HEK293 (cell line): ENCODE data around the gene OR2S2.
"Not testable (repeated sequence)": the region's sequence is repeated elsewhere in the genome, so short reads cannot be mapped to it uniquely, and the experiment has no call there.

Experiments
- CTCF ChIP-seq: fragments of 450-650 bp; formaldehyde crosslinking; IDR thresholded peaks from 2 replicates; pipeline ENCODE4 v1.5.1; 2016; ENCODE audit warnings: missing biosample characterization, missing genetic modification characterization
- MZF1 ChIP-seq: fragments of 450-650 bp; formaldehyde crosslinking; IDR thresholded peaks from 2 replicates; pipeline ENCODE4 v1.5.1; 2017; ENCODE audit warnings: missing biosample characterization, missing genetic modification characterization, borderline replicate concordance
- SCRT2 ChIP-seq: fragments of 450-650 bp; formaldehyde crosslinking; IDR thresholded peaks from 2 replicates; pipeline ENCODE4 v1.5.1; 2016; ENCODE audit warnings: missing biosample characterization, missing genetic modification characterization
- ZFP41 ChIP-seq: fragments of 450-650 bp; formaldehyde crosslinking; IDR thresholded peaks from 2 replicates; pipeline ENCODE4 v1.5.1; 2016; ENCODE audit warnings: missing biosample characterization, missing genetic modification characterization, borderline replicate concordance
- ZNF114 ChIP-seq: fragments of 450-650 bp; formaldehyde crosslinking; IDR thresholded peaks from 2 replicates; pipeline ENCODE4 v1.5.0; 2017; ENCODE audit warnings: missing biosample characterization, missing genetic modification characterization
- ZNF155 ChIP-seq: fragments of 450-650 bp; formaldehyde crosslinking; IDR thresholded peaks from 2 replicates; pipeline ENCODE4 v1.5.1; 2016; ENCODE audit warnings: missing biosample characterization, missing genetic modification characterization
- ZNF426 ChIP-seq: fragments of 450-650 bp; formaldehyde crosslinking; IDR thresholded peaks from 2 replicates; pipeline ENCODE4 v1.5.1; 2017; ENCODE audit warnings: missing biosample characterization, missing genetic modification characterization, mild to moderate bottlenecking, inconsistent platforms, moderate library complexity
- ZSCAN16 ChIP-seq: fragments of 450-650 bp; formaldehyde crosslinking; IDR thresholded peaks from 2 replicates; pipeline ENCODE4 v1.5.1; 2016; ENCODE audit warnings: missing biosample characterization, missing genetic modification characterization

GRCh38 chr9:35934069-35934468 is 23.9 kb downstream of the OR2S2 start:
- not testable (repeated sequence) for TF ChIP-seq CTCF; ZFP41; MZF1 (tag by site-specific recombination); ZNF114; SCRT2 (tag by site-specific recombination); ZSCAN16; ZNF155 (tag by site-specific recombination); ZNF426 (tag by site-specific recombination)
